Esophagus muscularis mucosa (tissue), 4 donors: ENCODE data around the gene FAM210B.

Experiments
- CTCF ChIP-seq, 3 experiments: fragments of 200-600 bp in 2 of 3; fragments of 450-650 bp in 1 of 3; sonication (generic) in 2 of 3; IDR thresholded peaks; one replicate each; pipeline ENCODE4 v1.5.1; 2017 to 2019; ENCODE audit warnings: antibody characterized with exemption in 3 of 3, mild to moderate bottlenecking in 2 of 3, moderate library complexity in 1 of 3
- EP300 ChIP-seq: sonication (generic); formaldehyde crosslinking; IDR thresholded peaks from one replicate; pipeline ENCODE4 v1.6.1; 2017; ENCODE audit warnings: antibody characterized with exemption
- POLR2A ChIP-seq: fragments of 450-650 bp; IDR thresholded peaks from one replicate; pipeline ENCODE4 v1.6.1; 2017; ENCODE audit warnings: antibody characterized with exemption, moderate library complexity, mild to moderate bottlenecking, low read depth
- POLR2AphosphoS5 ChIP-seq, 2 donors: sonication (generic); formaldehyde crosslinking; IDR thresholded peaks; one replicate each; pipeline ENCODE4 v1.6.1; 2017; ENCODE audit warnings: antibody characterized with exemption in 2 of 2

DNA sequence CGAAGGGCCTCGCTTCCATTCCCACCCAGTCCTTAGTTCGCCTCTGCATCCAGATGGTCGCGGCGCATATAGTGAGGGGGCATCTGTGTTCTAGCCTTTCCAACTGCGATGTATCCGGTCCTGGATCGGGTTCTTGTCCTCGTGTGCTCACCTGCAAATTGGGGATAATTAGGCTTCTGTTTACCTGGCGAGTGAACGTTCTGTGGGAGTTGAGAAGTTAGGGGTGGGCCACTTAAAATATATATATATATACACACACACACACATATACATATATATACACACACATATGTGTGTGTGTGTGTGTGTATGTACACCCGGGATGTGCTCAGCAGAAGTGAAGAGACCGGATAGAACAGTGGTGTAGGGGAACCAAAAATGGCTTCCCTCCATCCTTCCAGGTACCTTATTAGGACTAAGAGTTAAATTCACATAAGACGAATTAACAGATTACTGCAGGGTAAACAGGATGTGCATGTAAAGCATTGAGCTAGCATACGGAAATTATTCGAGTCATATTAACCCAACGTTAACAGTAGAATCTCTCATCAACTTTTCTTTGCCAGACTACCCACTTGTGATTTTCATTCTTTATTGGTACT lies 34.2 kb downstream of the FAM210B start:
- TF ChIP-seq CTCF (IDR thresholded peaks at IDR 0.05) (no peak), EP300 (no peak), POLR2AphosphoS5 (IDR thresholded peaks at IDR 0.05) (no peak), POLR2A (no peak)
